ACHN (cell line): ENCODE data around the gene SF3B6.
"Not testable (repeated sequence)": the region's sequence is repeated elsewhere in the genome, so short reads cannot be mapped to it uniquely, and the experiment has no call there.

Experiments used
- DNase-seq: peaks from one replicate; pipeline ENCODE4 v3.0.0-alpha.2; 2015
- in situ Hi-C: cut with HindIII; loops from 2 replicates; pipeline ENCODE4 v1.10.0; 2017; ENCODE audit warnings: low sequenced_read_pairs, low pct_ligation_motif_present, low pct_unique_long_range_greater_than_20kb

SF3B6 gene, protein sequence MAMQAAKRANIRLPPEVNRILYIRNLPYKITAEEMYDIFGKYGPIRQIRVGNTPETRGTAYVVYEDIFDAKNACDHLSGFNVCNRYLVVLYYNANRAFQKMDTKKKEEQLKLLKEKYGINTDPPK

DNA sequence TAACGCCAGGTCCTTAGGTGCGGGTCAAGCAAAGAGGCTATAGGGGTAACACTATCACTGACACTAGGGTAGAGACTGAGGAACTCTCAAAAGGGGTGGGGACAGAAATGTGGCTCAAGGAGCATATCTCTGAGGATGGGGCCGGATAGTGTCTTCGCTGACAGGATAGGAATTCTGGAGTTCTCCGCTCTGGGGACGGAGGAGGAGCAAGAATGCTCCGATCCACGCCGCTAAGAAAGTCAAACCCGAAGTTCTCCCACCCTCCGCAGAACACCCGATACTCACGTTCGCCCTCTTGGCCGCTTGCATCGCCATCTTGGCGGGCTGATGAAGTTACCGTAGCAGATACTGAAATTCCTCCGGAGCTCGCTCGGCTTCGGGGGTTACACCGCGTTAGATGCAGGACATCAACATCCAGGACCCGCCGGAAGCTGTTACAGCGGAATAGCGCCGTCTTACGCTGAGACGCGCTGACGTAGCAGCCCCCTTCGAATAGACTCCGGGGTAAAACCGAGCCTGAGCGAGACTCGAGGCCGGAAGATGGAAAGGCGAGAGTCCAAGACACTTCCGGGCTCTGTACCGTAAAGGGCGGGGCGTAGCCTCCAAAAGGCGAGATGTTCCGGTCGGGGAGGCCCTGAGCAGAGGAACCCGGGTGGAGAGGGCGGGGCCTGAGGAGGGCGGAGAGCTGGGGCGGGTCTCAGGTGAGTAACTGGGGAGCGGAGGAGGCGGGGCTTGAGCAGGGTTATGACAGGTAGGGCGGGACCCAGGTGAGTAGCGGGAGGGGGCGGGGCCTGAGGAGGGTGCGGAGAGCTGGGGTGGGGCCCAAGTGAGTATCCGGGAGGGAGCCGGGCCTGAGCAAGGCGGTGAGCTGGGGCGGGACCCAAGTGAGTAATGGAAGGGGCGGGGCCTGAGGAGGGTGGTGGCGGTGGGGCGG lies at the start of gene SF3B6:
Gene SF3B6 (minus strand): TSS at position 412 of the 934 bp plus-strand sequence. CDS start 97 bp downstream, at position 315.
- DNase-seq, result peak; percentile 100
- in situ Hi-C loops, result no loop called here

- DNase-seq, result peak; percentile 25
- in situ Hi-C loops, result no loop called here
Observed at GRCh38 chr2:24123922-24124580, 47.9 kb upstream of the SF3B6 start.

GRCh38 chr2:24123195-24123921 lies 47.2 kb upstream of the SF3B6 start, which contains the start of the genes FAM228B and PFN4:
Gene FAM228B, plus strand, starts transcription at chr2:24123469. Its CDS starts 893 bp downstream, at chr2:24124362.
Gene PFN4, minus strand, starts transcription at chr2:24123334. Its CDS starts 799 bp downstream, at chr2:24122535.
- in situ Hi-C loops, result no loop called here

DNA sequence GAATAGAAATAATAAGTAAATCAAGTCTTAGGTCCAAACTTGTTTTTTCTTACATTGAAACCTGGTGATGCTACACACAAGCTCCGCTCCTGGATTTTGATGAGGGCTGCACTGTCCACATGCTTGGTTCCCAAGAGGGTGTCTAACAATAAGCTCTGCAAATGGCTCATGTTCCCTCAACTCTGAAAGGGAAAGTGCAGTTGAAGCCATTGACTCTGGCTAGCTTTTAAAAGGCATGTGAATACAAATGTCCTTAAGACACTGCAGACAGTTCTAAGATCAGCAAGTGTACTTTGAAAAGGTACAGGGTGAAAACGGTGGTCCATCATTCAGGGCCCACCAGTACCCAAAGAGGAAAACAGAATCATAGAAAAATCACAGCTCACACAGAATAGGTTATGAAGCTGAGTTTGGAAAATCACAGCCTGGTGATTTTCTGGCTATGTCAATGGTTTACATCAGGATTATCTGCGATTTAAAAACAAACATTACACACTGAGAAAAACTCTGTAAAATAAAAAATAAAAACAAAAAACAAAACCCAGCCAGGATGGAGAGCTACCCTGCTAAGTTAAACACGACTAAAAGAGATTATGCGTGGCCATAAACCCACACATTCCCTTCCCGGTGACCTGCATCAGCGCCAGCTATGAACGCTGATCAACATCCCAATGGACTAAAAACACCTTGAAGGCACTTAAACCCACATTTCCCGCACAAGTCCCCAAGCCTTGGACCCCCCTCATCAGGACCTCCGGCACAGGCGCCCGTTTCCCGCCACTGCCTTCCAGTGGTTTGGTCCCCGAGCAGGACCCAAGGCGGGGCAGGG lies 46.5 kb upstream of the SF3B6 start:
- no peak for DNase-seq
- in situ Hi-C loops, result no loop called here

More at GRCh38 chr2:24123195-24123921, 47.2 kb upstream of the SF3B6 start, which contains the start of the genes FAM228B and PFN4:
- DNase-seq, result peak; percentile 88

DNA sequence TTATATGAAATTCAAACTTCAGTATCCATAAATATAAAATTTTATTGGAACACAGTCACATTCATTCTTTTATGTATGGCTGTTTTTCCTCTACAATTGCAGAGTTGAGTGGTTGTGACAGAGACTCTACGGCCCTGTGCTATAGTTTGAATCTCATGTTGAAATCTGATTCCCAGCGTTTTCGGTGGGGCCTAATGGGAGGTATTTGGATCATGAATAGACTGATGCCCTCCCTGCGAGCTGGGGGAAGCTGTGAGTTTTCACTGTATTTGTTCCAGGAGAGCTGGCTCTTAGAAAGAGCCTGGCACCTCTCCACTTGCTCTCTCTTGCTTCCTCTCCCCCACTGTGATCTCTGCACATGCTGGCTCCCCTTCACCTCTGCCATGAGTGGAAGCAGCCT lies 45.3 kb upstream of the SF3B6 start:
- in situ Hi-C loops, result no loop called here
- no peak for DNase-seq

GRCh38 chr2:24121066-24121465 lies 44.9 kb upstream of the SF3B6 start:
- no peak for DNase-seq
- in situ Hi-C loops, result no loop called here

DNA sequence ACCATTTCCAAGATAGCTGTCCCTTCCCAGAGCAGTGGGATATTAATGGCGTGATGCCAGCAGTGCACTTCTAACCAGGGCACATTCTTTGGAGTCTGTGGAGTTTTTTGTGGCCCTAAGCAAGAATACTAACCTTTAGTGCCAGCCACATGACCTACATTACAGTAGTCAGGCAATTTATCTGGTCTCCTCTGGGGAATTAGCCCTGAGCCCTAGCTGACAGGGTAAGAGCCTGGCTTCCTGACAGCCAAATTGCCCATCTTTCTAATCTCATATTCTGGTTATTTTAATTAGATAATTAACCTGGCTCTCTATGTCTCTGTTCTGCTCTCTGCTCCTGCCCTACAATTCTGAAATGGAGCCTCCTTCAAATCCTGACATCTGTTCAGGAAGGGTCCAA lies 41.8 kb upstream of the SF3B6 start:
- DNase-seq, result no peak
- in situ Hi-C loops, result no loop called here

DNA sequence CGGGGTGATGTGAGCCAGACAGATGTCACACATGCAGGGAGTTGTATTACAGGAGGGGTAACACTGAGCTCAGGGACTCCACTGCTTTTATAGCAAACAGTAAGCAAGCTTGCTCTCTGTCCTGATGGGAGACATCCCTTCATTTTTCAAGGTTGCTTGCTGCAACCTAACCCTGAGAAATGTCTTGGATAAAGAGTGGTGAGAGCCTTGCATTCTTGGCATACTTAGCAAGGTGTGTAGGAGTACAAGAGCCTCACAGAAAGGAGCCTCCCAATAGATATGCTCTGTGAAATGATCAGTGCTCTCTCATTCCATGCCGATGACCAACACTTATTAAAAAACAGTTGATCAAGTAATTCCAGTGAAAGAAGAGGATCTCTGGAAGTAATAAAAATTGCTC lies 38.9 kb upstream of the SF3B6 start:
- in situ Hi-C loops, result no loop called here

GRCh38 chr2:24111407-24111901 lies 35.3 kb upstream of the SF3B6 start:
- in situ Hi-C loops, result no loop called here
- DNase-seq, result peak; percentile 33

More for the DNA sequence above, 38.9 kb upstream of the SF3B6 start:
- DNase-seq, result no peak

GRCh38 chr2:24110660-24111303 lies 34.7 kb upstream of the SF3B6 start:
- no peak for DNase-seq
- in situ Hi-C loops, result no loop called here

GRCh38 chr2:24109431-24109830 lies 33.3 kb upstream of the SF3B6 start:
- DNase-seq, in situ Hi-C loops: not testable (repeated sequence)

- in situ Hi-C loops, result no loop called here
Observed at GRCh38 chr2:24107336-24107735, 31.2 kb upstream of the SF3B6 start.

DNA sequence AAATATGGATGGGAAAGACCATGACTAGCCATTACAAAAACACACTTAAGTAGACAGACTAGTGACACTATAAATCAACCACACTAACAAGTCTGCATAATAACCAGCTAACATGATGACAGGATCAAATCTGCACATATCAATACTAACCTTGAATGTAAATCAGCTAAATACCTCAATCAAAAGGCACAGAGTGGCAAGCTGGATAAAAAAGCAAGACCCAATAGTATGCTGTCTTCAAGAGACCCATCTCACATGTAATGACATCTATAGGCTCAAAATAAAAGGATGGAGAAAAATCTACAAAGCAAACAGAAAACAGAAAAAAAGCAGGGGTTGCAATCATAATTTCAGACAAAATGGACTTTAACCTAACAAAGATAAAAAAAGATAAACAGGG lies 30.7 kb upstream of the SF3B6 start:
- DNase-seq, result no peak
- in situ Hi-C loops, result no loop called here

More at GRCh38 chr2:24107336-24107735, 31.2 kb upstream of the SF3B6 start:
- DNase-seq, result no peak

DNA sequence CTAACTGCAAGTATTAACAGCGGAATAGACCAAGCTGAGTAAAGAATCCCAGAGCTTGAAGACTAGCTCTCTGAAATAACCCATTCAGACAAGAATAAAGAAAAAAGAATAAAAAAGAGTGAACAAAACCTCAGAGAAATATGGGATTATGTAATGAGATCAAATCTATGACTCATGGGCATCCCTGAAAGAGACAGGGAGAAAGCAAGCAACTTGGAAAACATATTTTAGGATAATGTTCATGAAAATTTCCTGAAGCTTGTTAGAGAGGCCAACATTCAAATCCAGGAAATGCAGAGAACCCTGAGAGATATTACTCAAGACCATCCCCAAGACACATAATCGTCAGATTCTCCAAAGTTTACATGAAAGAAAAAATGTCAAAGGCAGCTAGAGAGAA lies 29.7 kb upstream of the SF3B6 start:
- in situ Hi-C loops, result no loop called here
- DNase-seq, result no peak

- in situ Hi-C loops, result no loop called here
- no peak for DNase-seq
Observed at GRCh38 chr2:24104906-24105305, 28.8 kb upstream of the SF3B6 start.

DNA sequence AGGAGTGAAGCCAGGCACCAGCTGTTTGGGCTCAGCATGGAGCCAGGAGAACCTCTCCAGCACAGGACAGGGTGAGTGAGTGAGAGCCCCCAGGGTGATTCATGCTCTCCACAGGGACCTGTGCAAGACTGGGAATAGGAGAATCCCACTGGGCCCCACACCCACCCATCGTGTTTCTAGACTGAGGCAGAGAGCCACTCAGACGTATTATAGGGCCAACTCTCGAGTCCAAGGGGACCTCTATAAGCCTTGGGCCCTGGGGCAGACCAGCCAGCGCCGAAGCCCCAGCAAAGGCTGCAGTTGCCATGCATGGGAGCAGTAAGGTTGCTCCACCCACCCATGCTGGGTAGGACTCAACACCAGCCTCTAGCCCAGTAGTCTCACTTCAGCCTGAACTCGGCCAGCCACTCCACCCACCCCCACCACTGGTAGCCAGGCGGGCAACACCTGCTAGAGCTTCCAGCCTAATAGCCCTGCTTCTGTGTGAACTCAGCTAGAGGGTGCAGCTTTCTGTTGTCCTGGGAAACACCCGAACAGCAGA lies 28.1 kb upstream of the SF3B6 start:
- in situ Hi-C loops, result no loop called here
- no peak for DNase-seq

DNA sequence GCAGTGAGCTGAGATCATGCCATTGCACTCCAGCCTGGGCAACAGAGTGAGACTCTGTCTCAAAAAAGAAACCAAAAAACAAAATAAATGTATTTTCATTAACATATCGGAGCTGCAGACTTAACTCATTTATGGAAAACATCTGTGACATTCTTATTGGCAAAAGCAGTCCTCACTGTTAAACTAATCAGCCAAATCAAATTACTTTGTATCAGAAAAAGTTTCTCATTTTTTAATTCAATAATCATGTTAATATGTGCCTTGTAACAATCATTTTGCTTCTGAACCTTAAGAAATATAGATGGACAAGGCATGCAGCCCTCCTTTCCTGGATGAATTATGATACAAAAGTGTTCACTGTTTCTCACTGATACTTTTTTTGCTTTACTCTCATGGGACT lies 26.6 kb upstream of the SF3B6 start:
- in situ Hi-C loops, result no loop called here
- no peak for DNase-seq
